HepG2 (cell line): Measurements from ENCODE around the gene FCHSD1. TPM values are rescaled to one million over a fixed set of nuclear protein-coding genes. Genes with fewer than 3 reads are reported as not detected.
A peak's percentile ranks its signal among the peaks of the same experiment; 100 is the strongest.

Experiments
- ATF7 ChIP-seq, 2 experiments: fragments of 450-650 bp in 1 of 2; sonication (generic) in 1 of 2; formaldehyde crosslinking in 1 of 2; IDR thresholded peaks; 2 replicates each; pipeline versions ENCODE4 v1.4.0 to v1.6.1; 2016 to 2020; ENCODE audit warnings: antibody characterized with exemption in 1 of 2, mild to moderate bottlenecking in 1 of 2, missing genetic modification reagents in 1 of 2
- ATF7-NPFF ChIP-seq: sonication (generic); formaldehyde crosslinking; IDR thresholded peaks from 2 replicates; pipeline ENCODE4 v1.8.1; 2023; ENCODE audit warnings: mild to moderate bottlenecking, low read depth, missing genetic modification reagents, moderate library complexity
- NR2F6 ChIP-seq, 2 experiments: IDR thresholded peaks; 2 replicates each; pipeline ENCODE4 v1.6.1; 2016; ENCODE audit warnings: antibody characterized with exemption in 1 of 2, mild to moderate bottlenecking in 1 of 2
- SETDB1 ChIP-seq: sonication (generic); formaldehyde crosslinking; IDR thresholded peaks from 2 replicates; pipeline ENCODE4 v1.5.1; 2020; ENCODE audit warnings: missing genetic modification reagents, mild to moderate bottlenecking, borderline replicate concordance
- TMF1 ChIP-seq: sonication (generic); formaldehyde crosslinking; IDR thresholded peaks from 2 replicates; pipeline ENCODE4 v1.8.1; 2022; ENCODE audit warnings: low read depth, missing genetic modification reagents
- YEATS2 ChIP-seq: sonication (generic); formaldehyde crosslinking; IDR thresholded peaks from 2 replicates; pipeline ENCODE4 v1.4.0; 2020; ENCODE audit warnings: missing genetic modification reagents, borderline replicate concordance
- ZBTB3 ChIP-seq: sonication (generic); formaldehyde crosslinking; IDR thresholded peaks from 2 replicates; pipeline ENCODE4 v1.4.0; 2020; ENCODE audit warnings: low read depth, mild to moderate bottlenecking, moderate library complexity, missing genetic modification reagents, borderline replicate concordance
- ZNF274 ChIP-seq: sonication (generic); formaldehyde crosslinking; IDR thresholded peaks from 2 replicates; pipeline ENCODE4 v1.5.1; 2020; ENCODE audit warnings: mild to moderate bottlenecking, missing genetic modification reagents
- ZNF747 ChIP-seq: sonication (generic); formaldehyde crosslinking; IDR thresholded peaks from 2 replicates; pipeline ENCODE4 v1.8.1; 2023; ENCODE audit warnings: missing genetic modification reagents, mild to moderate bottlenecking, borderline replicate concordance
- ZNF839 ChIP-seq: sonication (generic); formaldehyde crosslinking; IDR thresholded peaks from 2 replicates; pipeline ENCODE4 v1.4.0; 2020; ENCODE audit warnings: missing genetic modification reagents, mild to moderate bottlenecking, borderline replicate concordance
- polyA plus RNA-seq, 8 experiments: library from polyadenylated mRNA; depleted of rRNA in 3 of 8; stranded (reverse) in 7 of 8; unstranded in 1 of 8; fragments of >200 nt; fragmentation: Illumina TruSeq in 4 of 8; extraction: Trizol in 4 of 8; gene quantifications; 2 replicates each; pipeline versions ENCODE4 v1.2.1 to v1.2.3, GENCODE V29; 2011 to 2016; ENCODE audit warnings: low read depth in 4 of 8, missing spikeins in 1 of 8, mixed read lengths in 1 of 8; ENCODE audit not compliant: insufficient read depth in 1 of 8
- total RNA-seq, 5 experiments: library from RNA; depleted of rRNA; stranded (reverse); fragments of >200 nt; fragmentation: Illumina TruSeq; extraction: Trizol; gene quantifications; 2 replicates each; pipeline ENCODE4 v1.2.3, GENCODE V29; 2016; ENCODE audit warnings: low read depth in 1 of 5
- TF ChIP-seq, protein P1 (sequence below): sonication (generic); formaldehyde crosslinking; IDR thresholded peaks from 2 replicates; pipeline ENCODE4 v1.4.0; 2020; ENCODE audit warnings: mild to moderate bottlenecking, missing genetic modification reagents
- TF ChIP-seq, protein P2 (sequence below): sonication (generic); formaldehyde crosslinking; IDR thresholded peaks from 2 replicates; pipeline ENCODE4 v1.9.0; 2022; ENCODE audit warnings: missing genetic modification reagents, mild to moderate bottlenecking, borderline replicate concordance
- TF ChIP-seq, protein P3 (sequence below): sonication (generic); formaldehyde crosslinking; IDR thresholded peaks from 2 replicates; pipeline ENCODE4 v1.4.0; 2020; ENCODE audit warnings: missing genetic modification reagents
- TF ChIP-seq, protein P4 (sequence below): sonication (generic); formaldehyde crosslinking; IDR thresholded peaks from 2 replicates; pipeline ENCODE4 v1.4.0; 2020; ENCODE audit warnings: missing genetic modification reagents, mild to moderate bottlenecking, borderline replicate concordance
- TF ChIP-seq, protein P5 (sequence below): sonication (generic); formaldehyde crosslinking; IDR thresholded peaks from 2 replicates; pipeline ENCODE4 v1.4.0; 2020; ENCODE audit warnings: missing genetic modification reagents, borderline replicate concordance

Gene FCHSD1
- total and polyA plus RNA-seq, 2 of the 13 experiments (the other 11 are each of a cell fraction or from before 2014, with no cell fraction given), result 5.5 to 15.4 TPM

DNA sequence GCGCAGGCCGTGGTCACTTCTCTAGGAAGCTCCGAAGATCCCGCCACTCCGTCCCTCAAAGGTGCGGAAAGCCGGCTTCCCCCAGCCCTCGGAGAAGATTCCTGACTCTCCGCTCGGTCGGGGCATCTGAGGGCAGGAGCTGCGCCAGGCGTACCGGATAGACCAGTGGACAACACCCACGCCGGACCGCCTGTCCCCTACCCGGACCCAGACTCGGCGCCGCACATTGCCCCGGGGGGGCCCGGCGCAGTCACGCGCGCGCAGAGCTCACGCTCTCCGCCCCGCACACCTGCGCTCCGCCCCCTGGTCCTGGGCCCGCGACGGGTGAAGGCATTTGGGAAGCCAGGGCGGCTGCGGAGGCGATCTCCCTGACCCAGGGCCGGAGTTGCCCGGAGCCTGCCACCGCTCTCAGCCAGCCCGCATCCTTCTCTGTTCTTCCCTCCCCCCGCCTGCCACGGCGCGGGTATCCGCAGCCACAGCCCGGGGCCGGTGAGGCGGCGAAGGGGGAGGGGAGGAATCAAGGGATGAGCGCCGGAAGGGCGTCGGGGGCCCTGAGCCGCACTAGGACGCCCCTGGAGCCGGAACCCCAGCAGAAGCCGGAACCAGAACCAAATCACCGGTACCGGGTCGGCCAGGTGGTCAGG lies 14.0 kb downstream of the FCHSD1 start (continued):
- 0 out of 2 replicates have a peak, but pooled peaks have one; percentile 2 for TF ChIP-seq ZNF839
- TF ChIP-seq, protein P1, sequence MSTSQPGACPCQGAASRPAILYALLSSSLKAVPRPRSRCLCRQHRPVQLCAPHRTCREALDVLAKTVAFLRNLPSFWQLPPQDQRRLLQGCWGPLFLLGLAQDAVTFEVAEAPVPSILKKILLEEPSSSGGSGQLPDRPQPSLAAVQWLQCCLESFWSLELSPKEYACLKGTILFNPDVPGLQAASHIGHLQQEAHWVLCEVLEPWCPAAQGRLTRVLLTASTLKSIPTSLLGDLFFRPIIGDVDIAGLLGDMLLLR (CRISPR knock-in tag), result no peak
- TF ChIP-seq, protein P2, sequence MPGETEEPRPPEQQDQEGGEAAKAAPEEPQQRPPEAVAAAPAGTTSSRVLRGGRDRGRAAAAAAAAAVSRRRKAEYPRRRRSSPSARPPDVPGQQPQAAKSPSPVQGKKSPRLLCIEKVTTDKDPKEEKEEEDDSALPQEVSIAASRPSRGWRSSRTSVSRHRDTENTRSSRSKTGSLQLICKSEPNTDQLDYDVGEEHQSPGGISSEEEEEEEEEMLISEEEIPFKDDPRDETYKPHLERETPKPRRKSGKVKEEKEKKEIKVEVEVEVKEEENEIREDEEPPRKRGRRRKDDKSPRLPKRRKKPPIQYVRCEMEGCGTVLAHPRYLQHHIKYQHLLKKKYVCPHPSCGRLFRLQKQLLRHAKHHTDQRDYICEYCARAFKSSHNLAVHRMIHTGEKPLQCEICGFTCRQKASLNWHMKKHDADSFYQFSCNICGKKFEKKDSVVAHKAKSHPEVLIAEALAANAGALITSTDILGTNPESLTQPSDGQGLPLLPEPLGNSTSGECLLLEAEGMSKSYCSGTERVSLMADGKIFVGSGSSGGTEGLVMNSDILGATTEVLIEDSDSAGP (CRISPR knock-in tag), result 0 out of 2 replicates have a peak, but pooled peaks have one; percentile 23
- TF ChIP-seq YEATS2 (CRISPR knock-in tag), result peak; percentile 26; the same call in 1 of the 2 replicates
- peak; percentile 41; the same call in 1 of the 2 replicates for TF ChIP-seq ZNF747 (CRISPR knock-in tag)
- TF ChIP-seq, protein P3, sequence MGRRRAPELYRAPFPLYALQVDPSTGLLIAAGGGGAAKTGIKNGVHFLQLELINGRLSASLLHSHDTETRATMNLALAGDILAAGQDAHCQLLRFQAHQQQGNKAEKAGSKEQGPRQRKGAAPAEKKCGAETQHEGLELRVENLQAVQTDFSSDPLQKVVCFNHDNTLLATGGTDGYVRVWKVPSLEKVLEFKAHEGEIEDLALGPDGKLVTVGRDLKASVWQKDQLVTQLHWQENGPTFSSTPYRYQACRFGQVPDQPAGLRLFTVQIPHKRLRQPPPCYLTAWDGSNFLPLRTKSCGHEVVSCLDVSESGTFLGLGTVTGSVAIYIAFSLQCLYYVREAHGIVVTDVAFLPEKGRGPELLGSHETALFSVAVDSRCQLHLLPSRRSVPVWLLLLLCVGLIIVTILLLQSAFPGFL (CRISPR knock-in tag), result no peak
- no peak for TF ChIP-seq SETDB1
- peak; percentile 65; the same call in 1 of the 2 replicates for TF ChIP-seq TMF1 (CRISPR knock-in tag)
- no peak for TF ChIP-seq ATF7-NPFF (CRISPR knock-in tag)
- TF ChIP-seq, protein P4, sequence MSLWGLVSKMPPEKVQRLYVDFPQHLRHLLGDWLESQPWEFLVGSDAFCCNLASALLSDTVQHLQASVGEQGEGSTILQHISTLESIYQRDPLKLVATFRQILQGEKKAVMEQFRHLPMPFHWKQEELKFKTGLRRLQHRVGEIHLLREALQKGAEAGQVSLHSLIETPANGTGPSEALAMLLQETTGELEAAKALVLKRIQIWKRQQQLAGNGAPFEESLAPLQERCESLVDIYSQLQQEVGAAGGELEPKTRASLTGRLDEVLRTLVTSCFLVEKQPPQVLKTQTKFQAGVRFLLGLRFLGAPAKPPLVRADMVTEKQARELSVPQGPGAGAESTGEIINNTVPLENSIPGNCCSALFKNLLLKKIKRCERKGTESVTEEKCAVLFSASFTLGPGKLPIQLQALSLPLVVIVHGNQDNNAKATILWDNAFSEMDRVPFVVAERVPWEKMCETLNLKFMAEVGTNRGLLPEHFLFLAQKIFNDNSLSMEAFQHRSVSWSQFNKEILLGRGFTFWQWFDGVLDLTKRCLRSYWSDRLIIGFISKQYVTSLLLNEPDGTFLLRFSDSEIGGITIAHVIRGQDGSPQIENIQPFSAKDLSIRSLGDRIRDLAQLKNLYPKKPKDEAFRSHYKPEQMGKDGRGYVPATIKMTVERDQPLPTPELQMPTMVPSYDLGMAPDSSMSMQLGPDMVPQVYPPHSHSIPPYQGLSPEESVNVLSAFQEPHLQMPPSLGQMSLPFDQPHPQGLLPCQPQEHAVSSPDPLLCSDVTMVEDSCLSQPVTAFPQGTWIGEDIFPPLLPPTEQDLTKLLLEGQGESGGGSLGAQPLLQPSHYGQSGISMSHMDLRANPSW, result no peak
- no peak for TF ChIP-seq ZNF274
- TF ChIP-seq ATF7 (IDR thresholded peaks at IDR 0.05), result no peak
- TF ChIP-seq ATF7 (CRISPR knock-in tag; IDR thresholded peaks at IDR 0.05), result peak; percentile 17; the same call in 1 of the 2 replicates
- TF ChIP-seq NR2F6 (IDR thresholded peaks at IDR 0.05), result no peak
- TF ChIP-seq NR2F6 (CRISPR knock-in tag; IDR thresholded peaks at IDR 0.05), result no peak
- TF ChIP-seq ZBTB3 (CRISPR knock-in tag), result 0 out of 2 replicates have a peak, but pooled peaks have one; percentile 45
- TF ChIP-seq, protein P5, sequence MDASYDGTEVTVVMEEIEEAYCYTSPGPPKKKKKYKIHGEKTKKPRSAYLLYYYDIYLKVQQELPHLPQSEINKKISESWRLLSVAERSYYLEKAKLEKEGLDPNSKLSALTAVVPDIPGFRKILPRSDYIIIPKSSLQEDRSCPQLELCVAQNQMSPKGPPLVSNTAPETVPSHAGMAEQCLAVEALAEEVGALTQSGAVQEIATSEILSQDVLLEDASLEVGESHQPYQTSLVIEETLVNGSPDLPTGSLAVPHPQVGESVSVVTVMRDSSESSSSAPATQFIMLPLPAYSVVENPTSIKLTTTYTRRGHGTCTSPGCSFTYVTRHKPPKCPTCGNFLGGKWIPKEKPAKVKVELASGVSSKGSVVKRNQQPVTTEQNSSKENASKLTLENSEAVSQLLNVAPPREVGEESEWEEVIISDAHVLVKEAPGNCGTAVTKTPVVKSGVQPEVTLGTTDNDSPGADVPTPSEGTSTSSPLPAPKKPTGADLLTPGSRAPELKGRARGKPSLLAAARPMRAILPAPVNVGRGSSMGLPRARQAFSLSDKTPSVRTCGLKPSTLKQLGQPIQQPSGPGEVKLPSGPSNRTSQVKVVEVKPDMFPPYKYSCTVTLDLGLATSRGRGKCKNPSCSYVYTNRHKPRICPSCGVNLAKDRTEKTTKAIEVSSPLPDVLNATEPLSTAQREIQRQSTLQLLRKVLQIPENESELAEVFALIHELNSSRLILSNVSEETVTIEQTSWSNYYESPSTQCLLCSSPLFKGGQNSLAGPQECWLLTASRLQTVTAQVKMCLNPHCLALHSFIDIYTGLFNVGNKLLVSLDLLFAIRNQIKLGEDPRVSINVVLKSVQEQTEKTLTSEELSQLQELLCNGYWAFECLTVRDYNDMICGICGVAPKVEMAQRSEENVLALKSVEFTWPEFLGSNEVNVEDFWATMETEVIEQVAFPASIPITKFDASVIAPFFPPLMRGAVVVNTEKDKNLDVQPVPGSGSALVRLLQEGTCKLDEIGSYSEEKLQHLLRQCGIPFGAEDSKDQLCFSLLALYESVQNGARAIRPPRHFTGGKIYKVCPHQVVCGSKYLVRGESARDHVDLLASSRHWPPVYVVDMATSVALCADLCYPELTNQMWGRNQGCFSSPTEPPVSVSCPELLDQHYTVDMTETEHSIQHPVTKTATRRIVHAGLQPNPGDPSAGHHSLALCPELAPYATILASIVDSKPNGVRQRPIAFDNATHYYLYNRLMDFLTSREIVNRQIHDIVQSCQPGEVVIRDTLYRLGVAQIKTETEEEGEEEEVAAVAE (CRISPR knock-in tag), result no peak
